ENCODE measurements around the gene DPY19L2.
"Not testable (repeated sequence)": the region's sequence is repeated elsewhere in the genome, so short reads cannot be mapped to it uniquely, and the experiment has no call there.

GRCh38 chr12:63669427-63669826 is 1.1 kb upstream of the DPY19L2 start:
- TF ChIP-seq POLR2A (IDR thresholded peaks at IDR 0.05; ENCODE audit: low read length); GATA1 (IDR thresholded peaks at IDR 0.05; ENCODE audit: low read depth, low read length): not testable (repeated sequence)

All from erythroblast (primary cell).